H1 (cell line): ENCODE measurements around the gene NCF4. TPM values are rescaled to one million over a fixed set of nuclear protein-coding genes. Genes with fewer than 3 reads are reported as not detected.

ENCODE experiments used
- CTCF ChIA-PET: fragments of 300-600 bp; sonication (Branson Sonifier 250); formaldehyde crosslinking; loops from one replicate; lab custom pipeline; 2021; ENCODE audit not compliant: partially characterized antibody; lab: Charles Lee
- POLR2A ChIA-PET: fragments of 300-600 bp; sonication (Branson Sonifier 250); formaldehyde crosslinking; loops from one replicate; lab custom pipeline; 2021; ENCODE audit warnings: inconsistent platforms; ENCODE audit not compliant: partially characterized antibody; lab: Charles Lee
- DNase-seq, 2 experiments: peaks; one replicate each; pipeline versions ENCODE4 v3.0.0 to v3.0.0-alpha.2; 2010 to 2022; ENCODE audit warnings: low spot score in 2 of 2, low read depth in 1 of 2, mixed read lengths in 1 of 2
- FAIRE-seq: peaks from 2 replicates; lab custom pipeline; 2011; peaks lifted over from hg19 to GRCh38; lab: Jason Lieb, UNC
- H2AFZ ChIP-seq: 2 replicates; pipeline ENCODE4 v1.8.1; 2012; ENCODE audit warnings: low read length, inconsistent platforms
- H2AK5ac ChIP-seq: 2 replicates; pipeline ENCODE4 v1.6.1; 2013; ENCODE audit warnings: low read depth, low read length
- H2BK120ac ChIP-seq: replicated peaks from 2 replicates; pipeline ENCODE3; 2013; ENCODE audit warnings: low read depth, low read length, inconsistent platforms
- H2BK12ac ChIP-seq: 2 replicates; pipeline ENCODE4 v1.6.1; 2013; ENCODE audit warnings: low read depth, low read length
- H2BK15ac ChIP-seq: 2 replicates; pipeline ENCODE4 v1.6.1; 2013; ENCODE audit warnings: low read length
- H2BK20ac ChIP-seq: 2 replicates; pipeline ENCODE4 v1.6.1; 2013; ENCODE audit warnings: low read length
- H2BK5ac ChIP-seq: 2 replicates; pipeline ENCODE4 v1.6.1; 2013; ENCODE audit warnings: low read depth, low read length
- H3K14ac ChIP-seq: 2 replicates; pipeline ENCODE4 v1.6.1; 2013; ENCODE audit warnings: inconsistent platforms; ENCODE audit not compliant: insufficient read length
- H3K18ac ChIP-seq: 2 replicates; pipeline ENCODE4 v1.6.1; 2013; ENCODE audit warnings: low read length; ENCODE audit errors: extremely low read depth
- H3K23ac ChIP-seq: 2 replicates; pipeline ENCODE4 v1.6.1; 2013; ENCODE audit warnings: inconsistent platforms; ENCODE audit not compliant: insufficient read length
- H3K23me2 ChIP-seq: 2 replicates; pipeline ENCODE4 v1.6.1; 2013; ENCODE audit warnings: low read depth, low read length
- H3K27ac ChIP-seq: 2 replicates; pipeline ENCODE4 v1.6.1; 2011; ENCODE audit warnings: low read depth, low read length, inconsistent platforms
- H3K27me3 ChIP-seq, 4 experiments: replicated peaks in 1 of 4; 1 replicate in 1 of 4; 2 replicates in 3 of 4; pipeline versions ENCODE4 v1.6.1 to v1.8.1; 2011 to 2013; ENCODE audit warnings: low read length in 3 of 4, mild to moderate bottlenecking in 3 of 4, inconsistent platforms in 2 of 4, mixed read lengths in 2 of 4, moderate library complexity in 1 of 4; ENCODE audit not compliant: control insufficient read depth in 3 of 4, insufficient read depth in 3 of 4; ENCODE audit errors: extremely low read depth in 1 of 4
- H3K36me3 ChIP-seq, 4 experiments: 2 replicates each; pipeline versions ENCODE4 v1.6.1 to v1.8.1; 2011 to 2013; ENCODE audit warnings: mild to moderate bottlenecking in 4 of 4, low read length in 3 of 4, moderate library complexity in 2 of 4, control low read depth in 1 of 4, inconsistent platforms in 1 of 4; ENCODE audit not compliant: insufficient read depth in 4 of 4, control insufficient read depth in 2 of 4
- H3K4ac ChIP-seq: replicated peaks from 2 replicates; pipeline ENCODE3; 2013; ENCODE audit warnings: low read length, low read depth, mixed read lengths, inconsistent platforms; ENCODE audit not compliant: insufficient read length
- H3K4me1 ChIP-seq, 4 experiments: replicated peaks in 1 of 4; 1 replicate in 1 of 4; 2 replicates in 3 of 4; pipeline versions ENCODE4 v1.6.1 to v1.8.1; 2011 to 2013; ENCODE audit warnings: low read length in 3 of 4, inconsistent platforms in 2 of 4, mixed read lengths in 1 of 4; ENCODE audit not compliant: insufficient read depth in 4 of 4, control insufficient read depth in 3 of 4
- H3K4me2 ChIP-seq, 2 experiments: 2 replicates each; pipeline versions ENCODE4 v1.6.1 to v1.8.1; 2011 to 2013; ENCODE audit warnings: low read depth in 2 of 2, low read length in 2 of 2, control low read depth in 1 of 2, inconsistent platforms in 1 of 2, mild to moderate bottlenecking in 1 of 2; ENCODE audit not compliant: insufficient read depth in 1 of 2
- H3K4me3 ChIP-seq, 4 experiments: fragments of 200-600, 300-600 bp in 1 of 4; sonication (generic), shearing (Covaris generic), sonication (Bioruptor Twin) in 1 of 4; 2 replicates each; pipeline versions ENCODE4 v1.5.1 to v1.8.1; 2011 to 2016; ENCODE audit warnings: low read length in 4 of 4, low read depth in 3 of 4, control low read depth in 2 of 4, inconsistent platforms in 2 of 4, mild to moderate bottlenecking in 2 of 4, mixed read lengths in 1 of 4, moderate library complexity in 1 of 4; ENCODE audit not compliant: insufficient read depth in 2 of 4; ENCODE audit errors: extremely low read depth in 1 of 4
- H3K56ac ChIP-seq: replicated peaks from 2 replicates; pipeline ENCODE3; 2013; ENCODE audit warnings: low read depth, mild to moderate bottlenecking, mixed read lengths, low read length, inconsistent platforms; ENCODE audit not compliant: insufficient read length
- H3K79me1 ChIP-seq: 2 replicates; pipeline ENCODE4 v1.6.1; 2013; ENCODE audit warnings: low read depth, low read length, control low read depth
- H3K79me2 ChIP-seq, 2 experiments: 2 replicates each; pipeline versions ENCODE4 v1.6.1 to v1.8.1; 2012 to 2013; ENCODE audit warnings: low read length in 2 of 2, mild to moderate bottlenecking in 2 of 2, inconsistent platforms in 1 of 2; ENCODE audit not compliant: insufficient read depth in 2 of 2, control insufficient read depth in 1 of 2
- H3K9ac ChIP-seq, 4 experiments: replicated peaks in 1 of 4; 1 replicate in 1 of 4; 2 replicates in 3 of 4; pipeline versions ENCODE4 v1.6.1 to v1.8.1; 2011 to 2013; ENCODE audit warnings: low read depth in 3 of 4, low read length in 3 of 4, control low read depth in 2 of 4, mild to moderate bottlenecking in 2 of 4, moderate library complexity in 2 of 4, inconsistent platforms in 1 of 4; ENCODE audit errors: extremely low read depth in 1 of 4
- H3K9me3 ChIP-seq, 2 experiments: 2 replicates each; pipeline versions ENCODE4 v1.6.1 to v1.8.1; 2012 to 2013; ENCODE audit warnings: mild to moderate bottlenecking in 2 of 2, moderate library complexity in 2 of 2, control low read depth in 1 of 2, inconsistent platforms in 1 of 2, low read depth in 1 of 2, low read length in 1 of 2, mixed read lengths in 1 of 2; ENCODE audit not compliant: insufficient read depth in 2 of 2
- H4K20me1 ChIP-seq, 2 experiments: replicated peaks in 1 of 2; 2 replicates each; pipeline versions ENCODE3 to v1.8.1; 2011 to 2013; ENCODE audit warnings: inconsistent platforms in 2 of 2, low read length in 2 of 2, mild to moderate bottlenecking in 1 of 2; ENCODE audit not compliant: insufficient read depth in 2 of 2, control insufficient read depth in 1 of 2
- H4K5ac ChIP-seq: 2 replicates; pipeline ENCODE4 v1.6.1; 2013; ENCODE audit warnings: low read length, low read depth, mixed read lengths, inconsistent platforms; ENCODE audit not compliant: insufficient read length
- H4K8ac ChIP-seq: 2 replicates; pipeline ENCODE4 v1.8.0; 2013; ENCODE audit warnings: mild to moderate bottlenecking, moderate library complexity, low read length, inconsistent platforms; ENCODE audit not compliant: insufficient read depth; ENCODE audit errors: extremely low read depth
- H4K91ac ChIP-seq: replicated peaks from 2 replicates; pipeline ENCODE3; 2013; ENCODE audit warnings: low read length, mixed read lengths, inconsistent platforms; ENCODE audit not compliant: insufficient read length
- BRCA1 ChIP-seq: IDR thresholded peaks from 2 replicates; pipeline ENCODE4 v1.6.1; 2012; ENCODE audit warnings: low read depth, low read length, improper control_type of control experiment
- CHD1 ChIP-seq: IDR thresholded peaks from 2 replicates; pipeline ENCODE4 v1.6.1; 2012; ENCODE audit warnings: low read depth, low read length, improper control_type of control experiment
- JUN ChIP-seq: IDR thresholded peaks from 2 replicates; pipeline ENCODE4 v1.6.1; 2011; ENCODE audit warnings: low read depth, mild to moderate bottlenecking, improper control_type of control experiment, low read length
- KDM1A ChIP-seq: fragments of 200-600, 300-600 bp; sonication (generic); IDR thresholded peaks from 2 replicates; pipeline ENCODE4 v1.7.1; 2016; ENCODE audit warnings: mild to moderate bottlenecking, low read length, borderline replicate concordance
- KDM4A ChIP-seq: IDR thresholded peaks from one replicate; pipeline ENCODE4 v1.7.1; 2012; ENCODE audit warnings: low read depth, mild to moderate bottlenecking, moderate library complexity, low read length, inconsistent platforms; ENCODE audit not compliant: severe bottlenecking
- KDM5A ChIP-seq: fragments of 200-600 bp; IDR thresholded peaks from 2 replicates; pipeline ENCODE4 v1.7.1; 2012; ENCODE audit warnings: mild to moderate bottlenecking, low read length, inconsistent platforms, mixed read lengths
- NANOG ChIP-seq: IDR thresholded peaks from 2 replicates; pipeline ENCODE4 v1.6.1; 2011; ENCODE audit warnings: low read length, low read depth, mild to moderate bottlenecking, inconsistent platforms; ENCODE audit not compliant: insufficient read depth, poor library complexity, severe bottlenecking
- NRF1 ChIP-seq: IDR thresholded peaks from 2 replicates; pipeline ENCODE4 v1.6.1; 2011; ENCODE audit warnings: mild to moderate bottlenecking, low read depth, low read length, improper control_type of control experiment
- POLR2AphosphoS5 ChIP-seq: IDR thresholded peaks from 2 replicates; pipeline ENCODE4 v1.6.1; 2011; ENCODE audit warnings: low read depth, low read length
- RXRA ChIP-seq: IDR thresholded peaks from 2 replicates; pipeline ENCODE4 v1.6.1; 2011; ENCODE audit warnings: low read depth, mild to moderate bottlenecking, low read length, moderate library complexity; ENCODE audit not compliant: insufficient read depth
- SIX5 ChIP-seq: IDR thresholded peaks from 2 replicates; pipeline ENCODE4 v1.6.1; 2011; ENCODE audit warnings: mild to moderate bottlenecking, low read depth, low read length
- SP1 ChIP-seq: IDR thresholded peaks from 2 replicates; pipeline ENCODE4 v1.6.1; 2011; ENCODE audit warnings: low read depth, low read length
- SRF ChIP-seq: IDR thresholded peaks from 2 replicates; pipeline ENCODE4 v1.6.1; 2011; ENCODE audit warnings: mild to moderate bottlenecking, low read depth, low read length, moderate library complexity
- WGBS, 2 experiments: shearing (Covaris generic) in 1 of 2; methylation state at CpG; one replicate each; pipeline versions ENCODE4 v1.1.6 to v1.1.7; 2013 to 2015; ENCODE audit warnings: low lambda C conversion rate in 2 of 2, mixed read lengths in 2 of 2, inconsistent platforms in 1 of 2, low coverage in 1 of 2, missing lambda C conversion rate in 1 of 2; ENCODE audit not compliant: insufficient replicate concordance in 2 of 2, insufficient coverage in 1 of 2, insufficient read length in 1 of 2; ENCODE audit errors: extremely low coverage in 1 of 2, missing lambda C conversion rate in 1 of 2; 5-methylcytosine and 5-hydroxymethylcytosine counted together
- polyA plus RNA-seq, 7 experiments: library from polyadenylated mRNA; depleted of rRNA in 3 of 7; stranded (reverse) in 5 of 7; unstranded in 2 of 7; fragments of >200 nt in 5 of 7; fragments of 200-250 nt in 2 of 7; gene quantifications; 1 replicate in 5 of 7; 2 replicates in 1 of 7; 4 replicates in 1 of 7; pipeline versions ENCODE4 v1.2.1 to v1.2.3, GENCODE V29; 2011 to 2013; ENCODE audit warnings: missing spikeins in 2 of 7, mixed read lengths in 2 of 7
- total RNA-seq: library from RNA; stranded (reverse); fragmentation: NEBNext Ultra II Directional; extraction: Animal tissue kit (Norgen Biotek cat#: 25700); gene quantifications from 2 replicates; pipeline ENCODE4 v1.2.1, GENCODE V29; 2021

Gene NCF4
- total and polyA plus RNA-seq, 2 of the 8 experiments (the other 6 are each of a cell fraction or from before 2014, with no cell fraction given): 0.20 TPM; not detected in 1

DNA sequence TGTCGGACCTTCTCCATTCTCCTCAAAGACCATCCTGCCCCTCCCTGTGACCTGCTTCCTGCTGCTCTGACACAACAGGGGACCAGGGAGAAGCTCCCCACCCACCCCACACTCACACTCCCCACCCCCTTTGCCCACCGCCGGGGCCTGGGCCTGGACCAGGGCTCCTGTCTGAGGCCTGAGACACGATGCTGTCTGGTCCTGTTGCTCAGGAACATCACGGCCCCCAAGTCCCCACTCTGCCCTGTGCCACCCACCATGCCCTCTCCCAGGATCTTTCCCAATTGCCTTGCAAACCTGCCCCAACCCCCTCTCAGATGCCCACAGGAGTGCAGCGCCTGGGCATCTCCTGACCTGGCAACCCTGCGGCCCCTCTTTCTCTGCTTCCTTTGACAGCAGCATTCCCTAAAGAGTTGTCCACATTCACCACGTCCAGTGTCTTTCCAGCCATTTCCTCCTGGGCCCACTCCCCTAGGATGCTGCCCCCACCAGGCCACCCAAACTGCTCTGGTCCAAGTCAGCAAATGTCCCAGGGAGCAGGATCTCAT lies 63.4 kb downstream of the NCF4 start:
- H2BK5ac ChIP-seq: no peak overlapping the region
- H3K18ac ChIP-seq: no peak overlapping the region
- no peak overlapping the region for H2BK12ac ChIP-seq
- no peak overlapping the region for H2BK120ac ChIP-seq
- H3K4me3 ChIP-seq: no peak overlapping the region
- no peak overlapping the region for H2AK5ac ChIP-seq
- no peaks in the 10 kb centered on the region for H3K79me1 ChIP-seq
- H3K27me3 ChIP-seq: peaks cover 0 to 2% (median 0%) of the 10 kb centered on the region in 4 experiments; a peak in 1 of 7 replicates
- 90% methylated on average over 4 of the region's 8 CpGs; no CpG with 5 or more reads in 1 of the 2 experiments for WGBS, 2 experiments
- H3K14ac ChIP-seq: no peak overlapping the region
- no peak overlapping the region for H2AFZ ChIP-seq
- H2BK20ac ChIP-seq: no peak overlapping the region
- no peak overlapping the region for H2BK15ac ChIP-seq
- ChIA-PET POLR2A (interaction anchor here (0.5 to 1.5 kb wide), 2 partner anchors 22 to 53 kb away, joined by 3 read pairs; no protein-coding TSS in a partner anchor), CTCF (interaction anchor here (1.0 to 1.9 kb wide), 2 partner anchors 10 to 66 kb away, joined by 3 to 6 read pairs; partner anchors contain the start of gene CSF2RB)
- peaks cover 5% of the 10 kb centered on the region for H3K23me2 ChIP-seq
- no peaks in the 10 kb centered on the region; a peak in 1 of 4 replicates for H3K9me3 ChIP-seq
- no peak overlapping the region for H3K4ac ChIP-seq
- no peak overlapping the region for H3K27ac ChIP-seq
- no peak overlapping the region for H3K4me2 ChIP-seq
- peaks cover 0 to 9% (median 3%) of the 10 kb centered on the region in 4 experiments; a peak in 4 of 7 replicates for H3K4me1 ChIP-seq
- peaks cover 0 to 5% of the 10 kb centered on the region in 2 experiments for H4K20me1 ChIP-seq
- no peak overlapping the region for H3K23ac ChIP-seq
- FAIRE-seq: no peak
- H3K56ac ChIP-seq: no peak overlapping the region
- H4K91ac ChIP-seq: no peak overlapping the region
- no peak overlapping the region for H4K8ac ChIP-seq
- TF ChIP-seq NRF1 (no peak), SIX5 (no peak), RXRA (no peak), JUN (no peak), NANOG (no peak), KDM5A (no peak), SP1 (no peak), BRCA1 (no peak), KDM4A (no peak), POLR2AphosphoS5 (no peak), KDM1A (no peak), SRF (no peak), CHD1 (no peak)
- TF ChIP-seq, all 59 proteins: peak for 0
- H3K36me3 ChIP-seq: no peaks in the 10 kb centered on the region
- no peak overlapping the region for H4K5ac ChIP-seq
- no peak overlapping the region for H3K9ac ChIP-seq
- no peaks in the 10 kb centered on the region for H3K79me2 ChIP-seq
- DNase-seq: no peak
